ENCODE data around the gene KCNQ5. TPM values are rescaled to one million over a fixed set of nuclear protein-coding genes. Genes with fewer than 3 reads are reported as not detected.

The KCNQ5 gene
- total RNA-seq, 1 experiment from 2014 or later, result 0.84 TPM

GRCh38 chr6:73032586-73032985, 410.7 kb downstream of the KCNQ5 start:
- DNase-seq (ENCODE audit: extremely low read depth, low read depth), result no peak

GRCh38 chr6:73036689-73037088, 414.8 kb downstream of the KCNQ5 start:
- no peak for DNase-seq (ENCODE audit: extremely low read depth, low read depth)

DNA sequence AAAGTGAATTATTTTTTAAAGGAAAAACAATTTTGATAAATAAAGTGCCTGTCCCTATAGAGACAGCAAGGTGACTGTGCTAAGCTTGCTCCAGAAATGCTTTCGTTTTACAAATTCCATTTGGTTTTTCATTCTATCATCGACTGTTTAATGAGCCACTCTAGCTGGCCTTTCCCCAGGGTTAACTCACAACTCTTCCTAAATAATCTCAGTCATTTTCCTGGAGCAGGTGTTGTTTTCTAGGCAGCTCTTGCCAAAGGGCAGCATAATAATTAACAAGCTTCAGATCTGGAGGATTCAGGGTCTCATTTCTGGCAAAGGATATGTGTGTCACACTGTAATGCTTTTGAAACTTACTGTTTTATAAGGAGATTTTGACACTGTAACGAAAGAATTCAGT, 419.2 kb downstream of the KCNQ5 start:
- DNase-seq (ENCODE audit: extremely low read depth, low read depth), result no peak

DNA sequence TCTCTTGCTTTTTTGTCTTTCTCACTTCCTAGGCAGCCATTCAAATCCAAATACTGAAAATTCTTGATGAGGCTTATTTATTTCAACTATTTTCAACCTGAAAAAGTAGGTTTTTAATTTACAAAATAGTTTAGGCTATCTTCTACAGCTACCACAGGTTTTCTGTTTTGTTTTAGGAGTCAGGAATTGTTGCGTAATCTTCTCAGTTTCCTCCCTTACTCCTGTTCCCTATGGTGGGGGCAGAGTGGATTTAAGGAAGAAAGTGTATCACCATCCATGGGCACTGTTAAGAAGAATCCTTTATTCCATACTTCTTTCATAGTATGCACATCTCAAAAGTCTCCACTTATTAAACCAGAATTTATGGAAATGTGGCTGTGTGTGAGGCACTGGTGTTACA, 421.0 kb downstream of the KCNQ5 start:
- DNase-seq (ENCODE audit: extremely low read depth, low read depth), result no peak

- DNase-seq (ENCODE audit: extremely low read depth, low read depth), result no peak
Measured at GRCh38 chr6:73043446-73043845, 421.6 kb downstream of the KCNQ5 start.

DNA sequence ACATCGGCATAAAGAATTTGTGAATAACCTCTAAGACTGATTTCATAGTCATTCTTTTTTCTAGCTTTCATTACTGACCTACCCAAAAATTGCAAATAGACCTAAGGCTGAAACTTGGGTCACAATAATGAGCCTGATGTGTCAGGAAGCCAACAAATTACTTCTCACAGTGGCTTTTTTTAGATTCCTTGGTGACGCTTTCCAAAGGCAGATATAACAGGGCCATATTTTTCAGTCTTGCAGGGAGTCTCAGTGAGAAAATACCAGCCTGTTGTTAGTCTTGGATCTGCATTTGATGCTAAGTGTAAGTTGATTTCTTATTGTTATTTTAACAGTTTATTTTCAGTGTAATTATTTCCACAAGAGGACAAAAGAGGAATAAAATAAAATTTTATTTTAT, 423.7 kb downstream of the KCNQ5 start:
- DNase-seq (ENCODE audit: extremely low read depth, low read depth), result no peak

GRCh38 chr6:73047801-73048200, 425.9 kb downstream of the KCNQ5 start:
- no peak for DNase-seq (ENCODE audit: extremely low read depth, low read depth)

- DNase-seq (ENCODE audit: extremely low read depth, low read depth), result no peak
Measured at GRCh38 chr6:73049971-73050594, 428.2 kb downstream of the KCNQ5 start.

- no peak for DNase-seq (ENCODE audit: extremely low read depth, low read depth)
Measured at GRCh38 chr6:73050706-73051105, 428.8 kb downstream of the KCNQ5 start.

GRCh38 chr6:73051147-73051546, 429.3 kb downstream of the KCNQ5 start:
- no peak for DNase-seq (ENCODE audit: extremely low read depth, low read depth)

GRCh38 chr6:73054958-73055357, 433.1 kb downstream of the KCNQ5 start:
- no peak for DNase-seq (ENCODE audit: extremely low read depth, low read depth)

GRCh38 chr6:73058736-73059135, 436.9 kb downstream of the KCNQ5 start:
- DNase-seq (ENCODE audit: extremely low read depth, low read depth), result no peak

- no peak for DNase-seq (ENCODE audit: extremely low read depth, low read depth)
Measured at GRCh38 chr6:73062130-73062529, 440.3 kb downstream of the KCNQ5 start.

DNA sequence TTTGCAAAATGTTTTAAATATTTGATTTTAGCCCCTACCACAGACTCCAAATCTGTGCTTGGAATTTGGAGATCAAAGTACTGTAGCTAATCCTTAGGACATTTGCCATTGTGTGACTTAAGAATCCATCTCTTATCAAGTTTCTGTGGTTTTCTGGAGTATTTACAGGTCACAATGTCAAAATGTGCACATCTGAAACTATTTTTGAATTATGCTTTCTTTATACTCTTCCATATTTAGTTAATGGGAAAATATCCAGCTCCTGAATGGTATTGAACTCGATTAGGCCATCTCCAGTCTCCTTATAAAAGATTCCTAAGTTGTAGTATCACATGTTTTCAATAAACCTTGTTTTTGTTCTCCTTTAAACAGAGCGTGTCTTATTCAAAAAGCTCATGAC, 441.0 kb downstream of the KCNQ5 start:
- no peak for DNase-seq (ENCODE audit: extremely low read depth, low read depth)

DNA sequence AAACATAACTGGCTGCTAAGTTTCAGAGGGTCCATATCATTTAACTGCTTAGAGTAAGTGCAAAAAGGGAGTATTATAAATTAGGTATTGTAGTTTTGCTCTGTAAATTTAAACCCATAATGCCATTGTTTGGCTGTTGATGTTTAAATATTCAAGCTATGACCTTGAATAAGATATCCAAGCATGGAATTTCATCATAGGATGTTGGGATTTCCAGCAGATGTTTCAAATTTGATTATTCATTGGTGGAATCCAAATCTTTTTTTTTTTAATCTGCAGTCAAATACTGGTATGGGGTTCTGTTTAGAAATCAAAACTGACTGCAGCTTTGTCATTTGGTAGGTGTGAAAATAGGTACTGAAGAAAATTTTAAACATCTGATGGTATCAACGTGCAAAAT, 442.4 kb downstream of the KCNQ5 start:
- DNase-seq (ENCODE audit: extremely low read depth, low read depth), result no peak

DNA sequence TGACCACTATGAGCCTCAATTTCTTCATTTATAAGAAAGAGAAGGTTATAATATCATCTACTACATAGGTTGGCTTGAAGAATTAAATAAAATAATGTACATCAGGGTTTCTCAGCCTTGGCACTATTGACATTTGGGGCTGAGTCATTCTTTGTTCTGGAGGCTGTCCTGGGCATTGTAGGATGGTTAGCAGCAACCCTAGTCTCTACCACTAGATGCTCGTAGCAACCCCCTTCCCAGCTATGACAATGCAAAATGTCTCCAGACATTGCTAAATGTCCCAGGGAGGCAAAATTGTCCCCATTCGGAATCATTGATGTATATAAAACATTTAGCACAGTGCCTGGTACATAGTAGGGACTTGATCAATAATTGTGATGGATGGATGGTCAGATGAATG, 451.4 kb downstream of the KCNQ5 start:
- DNase-seq (ENCODE audit: extremely low read depth, low read depth), result no peak

DNA sequence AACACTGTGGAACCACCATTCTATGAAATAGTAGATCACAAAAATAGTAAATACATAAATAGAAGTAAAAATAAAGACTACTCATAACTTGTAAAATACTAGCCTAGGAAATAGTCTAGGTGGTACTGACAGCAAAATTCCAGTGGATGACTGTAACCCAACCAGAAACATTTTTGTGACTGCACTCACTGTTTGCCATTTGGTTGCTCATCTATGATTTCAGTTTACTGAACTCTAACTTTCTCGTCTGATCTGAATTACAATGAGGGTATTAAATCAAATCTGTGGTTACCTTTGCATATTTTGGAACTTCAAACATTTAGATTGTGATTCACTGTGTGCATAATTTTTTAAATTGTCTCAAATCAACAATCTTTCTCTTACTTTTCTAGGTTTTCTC, 452.3 kb downstream of the KCNQ5 start:
- DNase-seq (ENCODE audit: extremely low read depth, low read depth), result no peak

- no peak for DNase-seq (ENCODE audit: extremely low read depth, low read depth)
Measured at GRCh38 chr6:73076211-73076954, 454.5 kb downstream of the KCNQ5 start.

DNA sequence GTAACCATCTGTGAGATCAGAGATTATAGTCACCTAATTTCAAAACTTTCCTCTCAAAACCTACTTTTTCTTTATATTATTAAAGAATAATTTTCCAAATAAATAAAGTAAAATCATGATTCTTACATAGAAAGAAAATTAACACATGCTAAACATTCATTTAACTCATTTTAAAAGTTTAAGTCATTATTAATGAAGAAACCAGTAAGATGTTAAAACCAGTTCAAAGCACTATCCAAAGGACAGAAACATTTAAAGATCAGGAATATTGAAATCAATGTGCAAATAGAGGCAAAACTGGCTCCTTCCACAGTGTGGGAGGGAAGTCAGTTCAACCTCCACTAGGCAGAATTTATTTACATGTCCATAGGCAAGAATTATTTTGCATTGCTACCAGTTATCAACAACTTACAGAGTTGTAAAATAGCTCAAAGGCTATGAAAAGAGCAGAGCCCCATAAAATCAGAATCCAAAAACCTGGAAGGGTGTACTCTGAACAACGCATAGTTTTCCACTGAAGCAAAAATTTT, 456.5 kb downstream of the KCNQ5 start:
- DNase-seq (ENCODE audit: extremely low read depth, low read depth), result no peak

- no peak for DNase-seq (ENCODE audit: extremely low read depth, low read depth)
Measured at GRCh38 chr6:73078908-73079610, 457.2 kb downstream of the KCNQ5 start.

- no peak for DNase-seq (ENCODE audit: extremely low read depth, low read depth)
Measured at GRCh38 chr6:73079611-73079955, 457.7 kb downstream of the KCNQ5 start.

DNA sequence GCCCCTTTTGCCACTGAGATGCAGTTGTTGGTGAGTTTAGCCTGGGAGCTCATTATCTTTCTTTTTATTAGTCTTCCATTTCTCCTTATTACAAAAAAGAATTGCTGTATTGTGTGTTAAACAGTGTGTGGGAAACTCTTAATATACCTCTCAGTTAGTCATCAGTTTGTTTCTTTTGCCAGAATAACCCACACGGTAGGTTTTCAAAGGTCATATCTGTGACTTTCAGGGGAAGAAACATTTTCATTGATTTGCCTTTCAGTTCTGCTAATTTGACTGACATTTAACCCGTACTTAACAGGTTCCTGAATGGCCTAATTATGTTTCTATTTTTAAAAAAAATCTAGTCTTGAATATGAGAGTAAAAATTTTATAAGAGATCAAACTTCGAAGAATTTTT, 458.1 kb downstream of the KCNQ5 start:
- DNase-seq (ENCODE audit: extremely low read depth, low read depth), result no peak
